ENCODE data around the gene FCHSD2. TPM values are rescaled to one million over a fixed set of nuclear protein-coding genes. Genes with fewer than 3 reads are reported as not detected.
"Not testable (repeated sequence)": the region's sequence is repeated elsewhere in the genome, so short reads cannot be mapped to it uniquely, and the experiment has no call there.

The FCHSD2 gene
- total RNA-seq, 1 experiment from 2014 or later, result 4.8 TPM

- no peak for DNase-seq (ENCODE audit: low spot score)
Measured at GRCh38 chr11:72885749-72886609, 256.1 kb downstream of the FCHSD2 start.

DNA sequence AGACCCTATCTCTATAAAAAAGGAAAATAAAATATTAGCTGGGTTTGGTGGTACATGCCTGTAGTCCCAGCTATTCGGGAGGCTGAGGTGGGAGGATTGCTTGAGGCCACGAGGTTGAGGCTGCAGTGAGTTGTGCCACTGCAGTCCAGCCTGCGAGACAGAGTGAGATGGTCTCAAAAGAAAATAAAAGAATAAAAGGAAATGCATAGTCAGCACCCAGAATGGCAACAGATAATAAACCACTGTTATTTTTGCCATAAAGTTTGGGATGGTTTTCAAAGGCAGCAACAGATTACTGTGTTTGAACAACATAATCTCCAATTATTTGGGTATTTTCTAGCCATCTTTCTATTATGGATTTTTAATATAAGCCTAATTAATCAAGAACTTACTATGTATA is 266.0 kb downstream of the FCHSD2 start:
- DNase-seq (ENCODE audit: low spot score), result no peak

GRCh38 chr11:72875736-72876135 is 266.4 kb downstream of the FCHSD2 start:
- DNase-seq (ENCODE audit: low spot score), result no peak

- DNase-seq (ENCODE audit: low spot score), result no peak
Measured at GRCh38 chr11:72872012-72872411, 270.1 kb downstream of the FCHSD2 start.

DNA sequence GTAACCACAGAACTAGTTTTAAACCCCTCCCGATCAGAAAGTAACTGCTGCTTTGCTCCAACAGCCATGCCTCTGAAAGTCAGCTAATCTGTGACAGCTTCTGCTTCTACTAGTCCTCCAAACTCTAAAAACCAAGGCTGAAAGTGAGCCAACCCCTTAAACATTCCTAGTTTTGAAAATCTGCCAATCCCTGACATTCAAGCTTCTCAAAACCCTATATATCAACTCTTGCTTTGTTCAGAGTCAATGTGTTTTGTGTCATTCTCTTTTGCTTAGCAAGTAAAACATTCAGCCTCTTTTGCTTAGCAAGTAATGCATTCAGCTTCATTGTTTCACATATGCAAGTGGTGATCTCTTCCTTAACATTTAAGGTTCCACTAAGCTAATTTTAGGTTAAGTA is 271.0 kb downstream of the FCHSD2 start:
- no peak for DNase-seq (ENCODE audit: low spot score)

GRCh38 chr11:72869831-72870230 is 272.3 kb downstream of the FCHSD2 start:
- DNase-seq (ENCODE audit: low spot score), result no peak

DNA sequence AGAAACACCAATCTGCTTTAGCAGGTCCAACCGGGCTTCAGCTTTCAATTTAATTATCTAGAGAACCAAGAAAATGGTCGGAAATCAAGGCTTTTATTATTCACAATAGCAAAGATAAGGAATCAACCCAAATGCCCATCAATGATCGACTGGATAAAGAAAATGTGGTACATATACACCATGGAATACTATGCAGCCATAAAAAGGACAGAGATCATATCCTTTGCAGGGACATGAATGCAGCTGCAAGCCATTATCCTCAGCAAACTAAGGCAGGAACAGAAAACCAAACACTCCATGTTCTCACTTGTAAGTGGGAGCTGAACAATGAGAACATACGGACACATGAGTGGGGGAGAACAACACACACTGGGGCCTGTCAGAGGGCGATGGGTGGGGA is 274.1 kb downstream of the FCHSD2 start:
- no peak for DNase-seq (ENCODE audit: low spot score)

- no peak for DNase-seq (ENCODE audit: low spot score)
Measured at GRCh38 chr11:72864702-72865655, 277.1 kb downstream of the FCHSD2 start.

GRCh38 chr11:72863916-72864315 is 278.2 kb downstream of the FCHSD2 start:
- DNase-seq (ENCODE audit: low spot score), result no peak

DNA sequence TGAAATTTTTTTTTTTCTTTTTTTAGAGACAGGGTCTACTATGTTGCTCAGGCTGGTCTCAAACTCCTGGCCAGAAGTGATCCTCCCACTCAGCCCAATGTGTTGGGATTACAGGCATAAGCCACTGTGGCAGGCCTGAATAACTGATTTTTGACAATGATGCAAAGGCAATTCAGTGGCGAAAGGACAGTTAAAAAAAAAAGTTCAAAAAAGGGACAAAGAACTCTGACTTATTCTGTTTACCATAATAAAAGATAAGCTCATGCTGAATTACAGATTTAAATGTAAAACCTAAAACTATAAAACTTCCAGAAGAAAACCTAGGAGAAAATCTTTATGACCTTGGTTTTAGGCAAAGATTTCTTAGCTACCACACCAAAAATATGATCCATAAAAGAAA is 279.0 kb downstream of the FCHSD2 start:
- DNase-seq (ENCODE audit: low spot score), result no peak

GRCh38 chr11:72860592-72860991 is 281.5 kb downstream of the FCHSD2 start:
- no peak for DNase-seq (ENCODE audit: low spot score)

GRCh38 chr11:72860010-72860409 is 282.1 kb downstream of the FCHSD2 start:
- DNase-seq (ENCODE audit: low spot score), result no peak

- no peak for DNase-seq (ENCODE audit: low spot score)
Measured at GRCh38 chr11:72859126-72859525, 283.0 kb downstream of the FCHSD2 start.

DNA sequence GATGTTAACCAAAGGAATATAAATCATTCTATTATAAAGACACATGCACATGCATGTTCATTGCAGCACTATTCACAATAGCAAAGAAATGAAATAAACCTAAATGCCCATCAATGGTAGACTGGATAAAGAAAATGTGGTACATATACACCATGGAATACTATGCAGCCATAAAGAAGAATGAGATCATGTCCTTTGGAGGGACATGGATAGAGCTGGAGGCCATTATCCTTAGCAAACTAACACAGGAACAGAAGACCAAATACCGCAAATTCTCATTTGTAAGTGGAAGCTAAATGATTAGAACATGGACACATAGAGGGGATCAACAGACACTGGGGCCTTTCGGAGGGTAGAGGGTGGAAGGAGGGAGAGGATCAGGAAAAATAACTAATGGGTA is 283.9 kb downstream of the FCHSD2 start:
- DNase-seq (ENCODE audit: low spot score), result not testable (repeated sequence)

GRCh38 chr11:72856551-72857345 is 285.4 kb downstream of the FCHSD2 start:
- no peak for DNase-seq (ENCODE audit: low spot score)

- DNase-seq (ENCODE audit: low spot score), result no peak
Measured at GRCh38 chr11:72856065-72856464, 286.1 kb downstream of the FCHSD2 start.

DNA sequence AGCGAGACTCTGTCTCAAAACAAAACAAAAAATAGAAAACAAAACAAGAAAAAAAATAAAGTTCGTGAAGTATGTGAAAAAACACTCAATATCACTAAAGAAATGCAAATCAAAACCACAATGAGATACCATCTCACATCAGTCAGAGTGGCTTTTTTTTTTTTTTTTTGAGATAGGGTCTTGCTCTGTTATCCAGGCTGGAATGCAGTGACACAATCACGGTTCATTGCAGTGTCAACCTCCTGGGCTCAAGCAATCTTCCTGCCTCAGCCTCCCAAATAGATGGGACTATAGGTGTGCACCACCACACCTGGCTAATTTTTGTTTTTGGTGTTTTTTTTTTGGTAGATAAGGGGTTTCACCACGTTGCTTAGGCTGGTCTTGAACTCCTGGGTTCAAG is 290.4 kb downstream of the FCHSD2 start:
- no peak for DNase-seq (ENCODE audit: low spot score)

DNA sequence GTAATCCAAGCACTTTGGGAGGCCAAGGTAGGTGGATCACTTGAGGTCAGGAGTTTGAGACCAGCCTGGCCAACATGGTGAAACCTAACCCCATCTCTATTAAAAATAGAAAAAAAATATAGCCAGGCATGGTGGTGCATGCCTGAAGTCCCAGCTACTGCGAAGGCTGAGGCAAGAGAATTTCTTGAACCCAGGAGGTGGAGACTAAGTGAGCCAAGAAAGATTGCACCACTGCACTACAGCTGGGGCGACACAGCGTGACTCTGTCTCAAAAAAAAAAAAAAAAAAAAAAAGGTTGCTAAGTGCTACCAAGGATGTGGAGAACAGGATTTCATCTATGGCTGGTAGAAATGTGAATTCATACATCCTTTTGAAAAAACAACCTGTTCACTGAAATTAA is 291.3 kb downstream of the FCHSD2 start:
- DNase-seq (ENCODE audit: low spot score), result no peak

DNA sequence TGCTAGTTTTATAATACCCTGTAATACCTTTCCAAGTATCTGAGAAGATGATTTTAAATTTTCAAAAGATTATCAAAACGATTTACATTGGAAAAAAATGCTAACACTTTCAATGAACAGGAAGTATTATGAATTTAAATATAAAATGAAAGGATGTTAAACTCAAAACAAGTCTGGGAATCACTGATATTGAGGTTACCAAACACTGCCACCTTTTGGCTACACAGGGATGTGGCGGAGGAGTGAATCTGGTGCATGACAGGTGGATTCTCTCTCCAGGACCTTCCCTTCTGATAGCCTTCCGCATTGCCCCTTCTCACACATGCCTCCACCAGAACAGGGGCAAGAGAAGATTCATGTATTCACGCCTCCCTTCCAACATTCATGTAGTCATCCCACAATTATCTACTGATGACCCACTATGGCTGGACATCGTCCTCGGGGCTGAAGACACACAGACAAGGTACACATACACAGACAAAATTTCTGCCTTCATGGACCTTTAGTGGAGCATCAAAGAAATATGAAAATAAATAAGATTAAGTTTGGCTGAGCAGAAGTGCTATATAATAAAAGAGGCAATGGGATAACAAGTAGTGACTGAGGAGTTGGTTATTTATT is 293.2 kb downstream of the FCHSD2 start:
- DNase-seq (ENCODE audit: low spot score), result peak; percentile 72

GRCh38 chr11:72844356-72844755 is 297.8 kb downstream of the FCHSD2 start:
- DNase-seq (ENCODE audit: low spot score), result no peak

DNA sequence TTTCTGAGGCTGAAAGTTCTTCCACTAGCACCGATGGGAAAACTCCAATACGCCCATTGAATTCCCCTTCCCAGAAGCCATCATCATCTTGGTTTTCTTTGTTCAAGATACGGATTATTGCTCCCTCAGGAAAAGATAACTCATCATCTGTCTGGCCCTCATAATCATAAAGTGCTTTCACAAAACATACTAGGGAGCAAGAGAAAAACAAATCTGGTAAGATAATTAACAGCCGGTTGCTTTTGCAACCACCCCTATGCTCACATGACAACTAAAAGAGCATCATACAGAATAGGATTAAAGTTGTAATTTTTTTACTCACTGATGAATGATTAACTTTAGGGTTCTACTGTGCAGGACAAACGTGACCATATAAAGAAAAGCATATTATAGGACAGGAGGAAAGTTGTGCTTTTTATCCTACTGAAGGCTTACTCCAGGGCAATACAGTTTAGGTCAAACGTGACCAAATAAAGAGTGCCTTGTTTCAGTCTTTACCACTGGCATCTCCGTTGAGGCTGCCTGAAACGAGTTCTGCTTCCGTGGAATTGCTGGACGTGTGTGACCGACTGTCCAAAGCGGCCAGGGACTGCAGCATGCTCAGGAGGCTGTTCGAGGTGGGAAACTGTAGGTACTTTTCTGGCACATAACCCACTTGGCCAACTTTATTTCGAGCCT is 299.3 kb downstream of the FCHSD2 start:
- no peak for DNase-seq (ENCODE audit: low spot score)
